ENCODE data around the gene DENND4C.

DNA sequence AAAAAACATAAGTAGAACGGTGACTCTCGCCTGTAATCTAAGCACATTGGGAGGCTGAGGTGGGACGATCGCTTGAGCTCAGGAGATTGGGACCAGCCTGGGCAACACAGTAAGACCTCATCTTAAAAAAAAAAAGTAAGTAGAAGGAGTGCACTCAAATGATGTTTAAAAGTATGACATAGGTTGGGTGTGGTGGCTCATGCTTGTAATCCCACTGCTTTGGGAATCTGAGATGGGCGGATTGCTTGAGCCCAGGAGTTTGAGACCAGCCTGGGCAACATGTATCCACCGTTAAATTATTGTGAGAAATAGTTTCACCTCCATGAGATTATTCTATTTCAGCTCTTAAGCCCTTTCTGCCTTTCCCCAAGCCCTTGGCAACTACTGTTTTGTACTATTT, 11.2 kb downstream of the DENND4C start:
- TF ChIP-seq, protein P1, sequence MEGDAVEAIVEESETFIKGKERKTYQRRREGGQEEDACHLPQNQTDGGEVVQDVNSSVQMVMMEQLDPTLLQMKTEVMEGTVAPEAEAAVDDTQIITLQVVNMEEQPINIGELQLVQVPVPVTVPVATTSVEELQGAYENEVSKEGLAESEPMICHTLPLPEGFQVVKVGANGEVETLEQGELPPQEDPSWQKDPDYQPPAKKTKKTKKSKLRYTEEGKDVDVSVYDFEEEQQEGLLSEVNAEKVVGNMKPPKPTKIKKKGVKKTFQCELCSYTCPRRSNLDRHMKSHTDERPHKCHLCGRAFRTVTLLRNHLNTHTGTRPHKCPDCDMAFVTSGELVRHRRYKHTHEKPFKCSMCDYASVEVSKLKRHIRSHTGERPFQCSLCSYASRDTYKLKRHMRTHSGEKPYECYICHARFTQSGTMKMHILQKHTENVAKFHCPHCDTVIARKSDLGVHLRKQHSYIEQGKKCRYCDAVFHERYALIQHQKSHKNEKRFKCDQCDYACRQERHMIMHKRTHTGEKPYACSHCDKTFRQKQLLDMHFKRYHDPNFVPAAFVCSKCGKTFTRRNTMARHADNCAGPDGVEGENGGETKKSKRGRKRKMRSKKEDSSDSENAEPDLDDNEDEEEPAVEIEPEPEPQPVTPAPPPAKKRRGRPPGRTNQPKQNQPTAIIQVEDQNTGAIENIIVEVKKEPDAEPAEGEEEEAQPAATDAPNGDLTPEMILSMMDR (conservative IDR thresholded peaks at IDR 0.05; ENCODE audit: low read depth, low read length) = no peak
- TF ChIP-seq NFE2L2 (IDR thresholded peaks at IDR 0.05; ENCODE audit: low read depth, low read length) = no peak
- no peak for TF ChIP-seq RFX5 (IDR thresholded peaks at IDR 0.05; ENCODE audit: low read depth, low read length)
- TF ChIP-seq, protein P2, sequence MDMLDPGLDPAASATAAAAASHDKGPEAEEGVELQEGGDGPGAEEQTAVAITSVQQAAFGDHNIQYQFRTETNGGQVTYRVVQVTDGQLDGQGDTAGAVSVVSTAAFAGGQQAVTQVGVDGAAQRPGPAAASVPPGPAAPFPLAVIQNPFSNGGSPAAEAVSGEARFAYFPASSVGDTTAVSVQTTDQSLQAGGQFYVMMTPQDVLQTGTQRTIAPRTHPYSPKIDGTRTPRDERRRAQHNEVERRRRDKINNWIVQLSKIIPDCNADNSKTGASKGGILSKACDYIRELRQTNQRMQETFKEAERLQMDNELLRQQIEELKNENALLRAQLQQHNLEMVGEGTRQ (IDR thresholded peaks at IDR 0.05; ENCODE audit: low read depth, low read length) = no peak
- no peak for TF ChIP-seq FOS (IDR thresholded peaks at IDR 0.05; ENCODE audit: low read depth, low read length)
- no peak for TF ChIP-seq POLR2A (IDR thresholded peaks at IDR 0.05; ENCODE audit: low read depth, low read length)
- no peak for TF ChIP-seq MAFK (IDR thresholded peaks at IDR 0.05; ENCODE audit: low read depth, low read length)
- TF ChIP-seq RAD21 (IDR thresholded peaks at IDR 0.05; ENCODE audit: low read length) = no peak
- TF ChIP-seq MAZ (IDR thresholded peaks at IDR 0.05; ENCODE audit: borderline replicate concordance, low read depth, low read length) = no peak
- TF ChIP-seq CHD1 (IDR thresholded peaks at IDR 0.05; ENCODE audit: low read depth, low read length) = no peak
- no peak for TF ChIP-seq SMC3 (IDR thresholded peaks at IDR 0.05; ENCODE audit: low read depth, low read length)

Measured in IMR-90 (cell line).